ENCODE data around the gene KASH5. TPM values are rescaled to one million over a fixed set of nuclear protein-coding genes. Genes with fewer than 3 reads are reported as not detected.

Gene KASH5, protein sequence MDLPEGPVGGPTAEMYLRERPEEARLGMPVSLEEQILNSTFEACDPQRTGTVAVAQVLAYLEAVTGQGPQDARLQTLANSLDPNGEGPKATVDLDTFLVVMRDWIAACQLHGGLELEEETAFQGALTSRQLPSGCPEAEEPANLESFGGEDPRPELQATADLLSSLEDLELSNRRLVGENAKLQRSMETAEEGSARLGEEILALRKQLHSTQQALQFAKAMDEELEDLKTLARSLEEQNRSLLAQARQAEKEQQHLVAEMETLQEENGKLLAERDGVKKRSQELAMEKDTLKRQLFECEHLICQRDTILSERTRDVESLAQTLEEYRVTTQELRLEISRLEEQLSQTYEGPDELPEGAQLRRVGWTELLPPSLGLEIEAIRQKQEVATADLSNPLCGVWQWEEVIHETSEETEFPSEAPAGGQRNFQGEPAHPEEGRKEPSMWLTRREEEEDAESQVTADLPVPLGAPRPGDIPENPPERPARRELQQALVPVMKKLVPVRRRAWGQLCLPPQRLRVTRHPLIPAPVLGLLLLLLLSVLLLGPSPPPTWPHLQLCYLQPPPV
- total RNA-seq (under 1 TPM in 1 of 2 experiments, not detected in 1; 0.36 TPM), polyA plus RNA-seq (under 1 TPM in 1 of 3 donors, not detected in 2; 0.22 TPM), total RNA-seq (0 to 0.60 (median 0.15) reads per million in 6 experiments)

DNA sequence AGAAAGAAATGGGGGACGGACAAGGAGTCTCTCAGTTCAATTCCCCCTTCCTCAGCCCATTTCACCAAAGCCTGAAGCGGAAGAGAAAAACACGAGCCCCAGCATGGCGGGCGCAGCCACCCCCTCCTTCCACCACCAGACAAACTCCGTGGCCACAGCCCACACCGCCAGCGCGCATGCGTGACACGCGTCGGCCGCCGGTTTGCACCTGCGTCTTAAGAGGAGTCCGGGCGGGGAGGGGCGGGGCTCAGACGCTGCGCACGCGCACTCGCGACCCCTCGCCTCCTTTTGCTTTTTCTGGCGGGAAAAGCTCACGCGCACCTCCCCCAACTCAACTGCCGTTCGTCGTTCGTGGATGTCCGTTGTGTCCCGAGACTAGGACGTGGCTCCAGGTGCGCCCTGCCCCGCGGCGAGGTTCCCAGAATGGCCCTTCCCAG lies at the start of gene KASH5:
TSS of gene KASH5 (plus strand) at position 314 of the 437 bp plus-strand sequence. CDS start 2,635 bp downstream, outside the sequence.
- POLR2A ChIA-PET: interaction anchor here (0.7 to 1.7 kb wide), 6 partner anchors 28 to 108 kb away, joined by 3 to 9 read pairs (median 5); partner anchors contain the start of genes PIH1D1 and RPS11
- ATAC-seq (peak; percentile 81 to 82), DNase-seq (peak; percentile 58 to 96 (median 80))
- Mint-ChIP-seq H3K36me3 (peaks cover 0 to 4% (median 0%) of the 10 kb centered on the region in 3 donors), H3K27ac (peak within 1 kb of the TSS; percentile 27 to 89 (median 74)), H3K4me1 (peaks cover 8 to 22% (median 15%) of the 10 kb centered on the region in 4 donors), H3K27me3 (peaks cover 0 to 4% (median 2%) of the 10 kb centered on the region in 5 donors), H3K9me3 (peaks cover 0 to 3% (median 0%) of the 10 kb centered on the region in 9 donors), H3K4me3 (peak within 1 kb of the TSS; percentile 26 to 80 (median 52))

DNA sequence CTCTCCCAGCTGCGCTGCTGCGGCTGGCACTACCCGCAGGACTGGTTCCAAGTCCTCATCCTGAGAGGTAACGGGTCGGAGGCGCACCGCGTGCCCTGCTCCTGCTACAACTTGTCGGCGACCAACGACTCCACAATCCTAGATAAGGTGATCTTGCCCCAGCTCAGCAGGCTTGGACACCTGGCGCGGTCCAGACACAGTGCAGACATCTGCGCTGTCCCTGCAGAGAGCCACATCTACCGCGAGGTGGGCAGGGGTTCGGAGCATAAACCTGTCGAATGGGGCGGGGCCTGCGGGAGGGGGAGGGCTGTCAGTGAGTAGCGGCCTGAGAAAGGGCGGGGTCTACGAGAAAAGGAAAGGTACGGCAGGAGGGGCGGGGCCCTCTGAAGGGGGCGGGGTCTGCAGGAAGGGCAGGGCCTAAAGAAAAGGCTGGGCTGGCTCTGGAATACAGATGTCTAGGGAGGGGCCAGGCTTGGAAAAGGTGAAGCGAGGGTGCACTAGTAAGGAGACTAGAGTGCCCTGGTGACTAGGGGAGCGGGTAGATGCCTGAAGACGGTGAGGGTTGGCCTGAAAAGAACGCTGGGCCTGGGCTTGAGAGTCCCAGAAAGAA lies 49.3 kb upstream of the KASH5 start:
- H3K27me3 Mint-ChIP-seq: no peaks in the 10 kb centered on the region
- peaks cover 0 to 39% (median 5%) of the 10 kb centered on the region in 3 donors for H3K36me3 Mint-ChIP-seq
- peaks cover 30 to 72% (median 60%) of the 10 kb centered on the region in 4 donors for H3K4me1 Mint-ChIP-seq

DNA sequence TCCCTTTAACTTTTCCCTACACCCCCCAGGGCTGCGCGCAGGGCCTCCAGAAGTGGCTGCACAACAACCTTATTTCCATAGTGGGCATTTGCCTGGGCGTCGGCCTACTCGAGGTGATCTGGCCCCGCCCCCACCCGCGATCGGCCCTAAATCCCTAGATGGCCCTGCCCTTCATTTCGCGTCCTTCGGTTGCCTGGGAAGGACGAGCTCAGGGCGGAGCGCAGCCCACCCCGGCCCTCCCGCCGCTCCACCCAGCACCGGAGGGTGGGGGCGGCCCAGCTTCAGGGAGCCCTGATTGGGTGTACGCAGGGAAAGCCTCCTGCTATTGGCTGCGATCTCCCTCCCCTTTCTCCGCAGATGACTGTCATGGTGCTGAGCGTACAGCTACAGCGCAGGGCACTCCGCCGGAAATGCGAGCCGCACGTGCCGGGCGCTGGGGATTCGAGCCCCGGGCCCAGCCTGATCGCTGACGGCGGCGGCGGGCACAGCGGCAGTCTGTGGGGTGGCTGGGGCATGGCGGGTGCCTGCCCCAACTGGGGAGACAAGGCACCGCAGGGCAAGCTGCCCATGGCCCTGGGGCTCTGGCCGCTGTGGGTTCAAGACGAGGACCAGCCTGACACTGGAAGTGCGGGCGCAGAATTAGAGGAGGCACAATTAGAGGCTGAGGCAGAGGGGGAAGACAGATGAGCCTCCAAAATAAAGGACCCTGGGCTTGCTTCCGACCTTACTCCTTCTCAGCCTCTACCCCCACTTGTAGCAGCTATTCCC lies 48.6 kb upstream of the KASH5 start:
- H3K9me3 Mint-ChIP-seq: no peaks in the 10 kb centered on the region
- DNase-seq (no peak), ATAC-seq (no peak)
- H3K27ac Mint-ChIP-seq: peak overlapping the region in 7 of 10 donors; percentile 8 to 99 (median 75)
- POLR2A ChIA-PET: interaction anchor here (0.6 kb wide), 2 partner anchors 13 to 40 kb away, joined by 3 to 5 read pairs; no protein-coding TSS in a partner anchor
- peaks cover 25 to 67% (median 54%) of the 10 kb centered on the region in 4 donors for H3K4me1 Mint-ChIP-seq
- H3K27me3 Mint-ChIP-seq: no peaks in the 10 kb centered on the region
- peaks cover 0 to 39% (median 5%) of the 10 kb centered on the region in 3 donors for H3K36me3 Mint-ChIP-seq
- peak overlapping the region in 3 of 10 donors; percentile 20 to 78 (median 38) for H3K4me3 Mint-ChIP-seq

More for the DNA sequence above, 49.3 kb upstream of the KASH5 start:
- POLR2A ChIA-PET: no interaction called here
- ATAC-seq (no peak), DNase-seq (no peak)
- Mint-ChIP-seq H3K9me3 (no peaks in the 10 kb centered on the region), H3K4me3 (peak overlapping the region in 7 of 10 donors; percentile 9 to 87 (median 51)), H3K27ac (peak overlapping the region in 8 of 10 donors; percentile 25 to 99 (median 58))

DNA sequence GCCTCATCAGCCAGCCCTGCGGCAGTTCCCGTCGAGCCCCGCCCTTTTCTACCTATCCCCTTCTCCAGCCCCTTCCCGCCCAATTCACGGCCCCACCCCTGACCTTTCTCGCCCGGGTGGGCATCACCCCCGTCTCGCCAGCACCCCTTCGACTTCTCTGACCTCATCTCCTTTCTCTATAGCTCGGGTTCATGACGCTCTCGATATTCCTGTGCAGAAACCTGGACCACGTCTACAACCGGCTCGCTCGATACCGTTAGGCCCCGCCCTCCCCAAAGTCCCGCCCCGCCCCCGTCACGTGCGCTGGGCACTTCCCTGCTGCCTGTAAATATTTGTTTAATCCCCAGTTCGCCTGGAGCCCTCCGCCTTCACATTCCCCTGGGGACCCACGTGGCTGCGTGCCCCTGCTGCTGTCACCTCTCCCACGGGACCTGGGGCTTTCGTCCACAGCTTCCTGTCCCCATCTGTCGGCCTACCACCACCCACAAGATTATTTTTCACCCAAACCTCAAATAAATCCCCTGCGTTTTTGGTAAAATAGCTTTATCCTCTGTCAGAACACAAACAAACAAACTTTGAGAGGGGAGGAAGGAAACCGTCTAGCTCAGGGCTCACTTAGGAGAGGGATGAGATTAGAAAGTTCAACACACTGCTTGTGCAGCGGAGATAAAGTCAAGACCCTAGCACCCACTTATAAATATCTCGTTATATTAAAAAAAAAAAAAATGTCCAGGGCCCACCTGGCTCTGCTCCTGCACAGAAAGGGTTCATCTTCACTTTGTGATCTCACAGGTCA lies 47.8 kb upstream of the KASH5 start:
- Mint-ChIP-seq H3K4me1 (peaks cover 26 to 67% (median 51%) of the 10 kb centered on the region in 4 donors), H3K4me3 (peak overlapping the region in 4 of 10 donors; percentile 10 to 78 (median 46)), H3K36me3 (peaks cover 0 to 39% (median 5%) of the 10 kb centered on the region in 3 donors), H3K27me3 (no peaks in the 10 kb centered on the region), H3K9me3 (no peaks in the 10 kb centered on the region), H3K27ac (peak overlapping the region; percentile 10 to 90 (median 83))
- DNase-seq: peak in 1 of 10 donors; percentile 68
- no peak for ATAC-seq
- POLR2A ChIA-PET: interaction anchor here (0.6 to 0.7 kb wide), 2 partner anchors 41 to 320 kb away, joined by 3 to 5 read pairs; a partner anchor contains a TSS

DNA sequence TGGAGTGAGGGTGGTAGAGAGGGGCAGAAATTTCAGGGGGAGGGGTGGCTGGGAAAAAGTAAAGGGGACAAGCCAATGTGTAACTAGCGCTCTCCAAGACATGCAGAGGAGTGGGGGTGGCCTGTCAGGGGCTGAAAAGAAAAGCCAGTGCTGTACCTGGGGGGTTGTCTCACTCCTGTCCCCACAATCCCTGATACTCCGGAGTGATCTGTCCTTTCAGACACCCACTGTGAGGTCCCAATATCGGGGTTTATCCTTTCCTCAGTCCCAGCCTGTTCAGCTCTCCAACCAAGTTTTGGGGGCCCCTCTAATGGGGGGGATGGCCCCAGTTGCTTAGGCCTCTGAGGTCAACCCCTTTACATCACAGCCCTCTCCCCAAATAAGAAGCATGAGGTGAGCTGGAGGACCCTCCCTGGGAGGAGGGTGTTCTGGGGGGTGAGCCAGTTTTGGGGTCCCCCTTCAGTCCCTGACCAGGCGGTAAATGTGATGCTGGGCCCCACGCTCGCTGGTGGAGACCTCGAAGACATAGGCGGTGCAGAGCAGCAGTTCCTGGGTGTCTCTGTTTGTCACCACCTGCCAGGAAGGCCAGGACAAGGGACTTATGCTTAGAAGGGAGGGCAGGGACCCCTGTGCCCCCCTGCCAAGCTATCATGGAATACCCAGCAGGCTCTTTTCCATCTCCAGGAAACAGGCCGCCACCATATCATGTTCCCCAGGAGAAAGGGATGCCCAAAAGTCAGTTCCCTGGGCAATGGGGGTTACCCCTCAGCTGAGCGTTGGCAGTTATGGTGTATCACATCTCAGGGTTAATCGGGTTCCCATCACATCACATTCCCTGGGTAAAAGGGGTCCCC lies 47.0 kb upstream of the KASH5 start:
- POLR2A ChIA-PET: interaction anchor here (0.9 kb wide), 1 partner anchor 38 kb away, joined by 3 read pairs; no protein-coding TSS in a partner anchor
- no peaks in the 10 kb centered on the region for H3K9me3 Mint-ChIP-seq
- no peaks in the 10 kb centered on the region for H3K27me3 Mint-ChIP-seq
- peaks cover 21 to 61% (median 44%) of the 10 kb centered on the region in 4 donors for H3K4me1 Mint-ChIP-seq
- ATAC-seq (no peak), DNase-seq (no peak)
- no peak overlapping the region for H3K4me3 Mint-ChIP-seq
- peaks cover 0 to 39% (median 5%) of the 10 kb centered on the region in 3 donors for H3K36me3 Mint-ChIP-seq
- peak overlapping the region in 8 of 10 donors; percentile 10 to 90 (median 60) for H3K27ac Mint-ChIP-seq

DNA sequence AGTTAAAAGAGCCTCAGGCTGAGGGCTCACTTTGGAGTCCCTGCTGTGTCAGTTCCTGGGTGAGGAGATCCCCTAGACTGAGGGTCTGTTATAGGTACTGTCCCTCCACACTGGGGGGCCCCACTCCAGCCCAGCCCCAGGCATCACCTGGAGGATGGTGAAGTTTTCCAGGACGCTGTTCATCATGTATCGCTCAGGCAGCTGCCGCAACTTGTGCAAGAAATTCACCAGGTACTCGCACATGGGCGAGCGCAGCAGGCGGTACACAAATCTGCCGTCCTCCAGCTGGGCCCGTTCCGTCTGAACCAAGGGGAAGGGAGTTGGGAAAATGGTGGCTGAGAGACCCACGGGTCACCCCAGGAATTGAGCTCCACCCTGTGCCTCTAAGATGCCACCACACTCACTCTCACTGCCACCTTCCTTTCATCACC lies 45.7 kb upstream of the KASH5 start:
- POLR2A ChIA-PET: interaction anchor here (0.6 to 2.4 kb wide), 2 partner anchors 11 to 13 kb away, joined by 7 to 10 read pairs; no protein-coding TSS in a partner anchor
- Mint-ChIP-seq H3K36me3 (peaks cover 0 to 36% (median 5%) of the 10 kb centered on the region in 3 donors), H3K4me1 (peaks cover 18 to 48% (median 32%) of the 10 kb centered on the region in 4 donors), H3K27me3 (no peaks in the 10 kb centered on the region), H3K9me3 (no peaks in the 10 kb centered on the region), H3K4me3 (no peak overlapping the region), H3K27ac (peak overlapping the region in 7 of 10 donors; percentile 30 to 84 (median 66))
- no peak for ATAC-seq
- no peak for DNase-seq

DNA sequence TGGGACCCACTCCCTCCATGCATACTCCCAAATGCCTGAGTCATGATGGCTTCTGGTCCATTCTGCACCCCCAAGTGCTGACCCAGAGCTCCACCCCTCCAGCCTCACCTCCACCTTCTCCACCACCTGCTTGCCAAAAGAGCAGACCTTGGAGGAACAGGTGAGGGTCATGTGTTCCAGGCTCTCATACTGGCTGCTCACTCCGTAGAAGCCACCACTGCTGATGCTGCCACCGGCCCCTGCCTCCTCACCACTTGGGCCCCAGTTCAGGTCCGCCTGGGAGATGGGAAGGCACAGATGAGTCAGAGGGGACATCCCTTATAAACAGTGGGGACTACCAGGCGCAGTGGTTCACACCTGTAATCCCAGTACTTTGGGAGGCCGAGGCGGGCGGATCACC lies 44.9 kb upstream of the KASH5 start:
- POLR2A ChIA-PET: interaction anchor here (0.6 to 2.4 kb wide), 2 partner anchors 10 to 13 kb away, joined by 7 to 10 read pairs; no protein-coding TSS in a partner anchor
- ATAC-seq: no peak
- Mint-ChIP-seq H3K4me1 (peaks cover 18 to 47% (median 25%) of the 10 kb centered on the region in 4 donors), H3K9me3 (no peaks in the 10 kb centered on the region), H3K4me3 (no peak overlapping the region), H3K36me3 (peaks cover 0 to 30% (median 5%) of the 10 kb centered on the region in 3 donors), H3K27ac (peak overlapping the region in 6 of 10 donors; percentile 30 to 81 (median 66)), H3K27me3 (no peaks in the 10 kb centered on the region)
- DNase-seq: no peak

DNA sequence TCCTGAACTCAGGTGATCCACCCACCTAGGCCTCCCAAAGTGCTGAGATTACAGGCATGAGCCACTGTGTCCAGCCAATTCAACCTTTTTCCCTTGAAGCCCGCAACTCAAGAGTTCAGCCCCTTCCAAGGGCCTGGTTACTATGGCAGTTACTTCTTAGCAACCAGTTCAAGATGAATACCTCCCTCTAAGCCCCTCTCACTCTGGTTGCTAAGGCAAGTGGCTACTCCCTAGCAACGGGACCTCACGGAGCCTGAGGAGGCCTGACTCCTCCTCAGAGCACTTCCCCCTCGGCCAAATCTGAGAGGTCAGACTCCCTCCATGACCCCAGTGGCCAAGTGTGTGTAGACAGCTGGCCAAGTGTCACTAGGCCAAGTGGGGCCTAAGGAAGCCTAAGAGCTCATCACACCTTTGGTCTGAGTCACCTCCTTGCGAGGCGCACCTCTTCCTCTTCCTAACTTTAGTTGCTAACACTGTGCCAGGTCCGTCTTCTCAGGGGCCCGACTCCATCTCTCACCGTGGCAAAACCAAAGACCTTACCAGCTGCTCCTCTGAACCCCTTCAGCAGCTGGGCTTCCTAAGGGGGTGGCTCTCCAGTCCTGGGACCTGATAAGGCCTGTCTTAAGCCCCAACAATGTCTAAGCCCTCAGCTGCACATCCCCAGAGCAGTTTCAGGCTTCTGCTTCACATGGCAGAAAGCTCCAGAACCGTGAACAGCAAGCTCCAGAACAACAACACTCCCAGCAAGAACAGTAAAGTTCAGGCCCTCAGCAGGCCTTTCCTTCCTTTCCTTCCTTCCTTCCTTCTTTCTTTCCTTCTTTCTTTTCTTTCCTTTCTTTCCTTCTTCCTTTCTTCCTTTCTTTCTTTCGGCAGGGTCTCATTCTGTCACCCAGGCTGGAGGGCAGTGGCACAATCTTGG lies 43.3 kb upstream of the KASH5 start:
- Mint-ChIP-seq H3K4me1 (peaks cover 11 to 38% (median 18%) of the 10 kb centered on the region in 4 donors), H3K27ac (peak overlapping the region in 8 of 10 donors; percentile 14 to 87 (median 70)), H3K4me3 (no peak overlapping the region), H3K36me3 (peaks cover 0 to 18% (median 0%) of the 10 kb centered on the region in 3 donors), H3K27me3 (no peaks in the 10 kb centered on the region), H3K9me3 (no peaks in the 10 kb centered on the region)
- POLR2A ChIA-PET: interaction anchor here (1.1 to 1.2 kb wide), 2 partner anchors 9 to 13 kb away, joined by 4 to 5 read pairs; partner anchors contain the start of gene CD37
- ATAC-seq: no peak
- no peak for DNase-seq

DNA sequence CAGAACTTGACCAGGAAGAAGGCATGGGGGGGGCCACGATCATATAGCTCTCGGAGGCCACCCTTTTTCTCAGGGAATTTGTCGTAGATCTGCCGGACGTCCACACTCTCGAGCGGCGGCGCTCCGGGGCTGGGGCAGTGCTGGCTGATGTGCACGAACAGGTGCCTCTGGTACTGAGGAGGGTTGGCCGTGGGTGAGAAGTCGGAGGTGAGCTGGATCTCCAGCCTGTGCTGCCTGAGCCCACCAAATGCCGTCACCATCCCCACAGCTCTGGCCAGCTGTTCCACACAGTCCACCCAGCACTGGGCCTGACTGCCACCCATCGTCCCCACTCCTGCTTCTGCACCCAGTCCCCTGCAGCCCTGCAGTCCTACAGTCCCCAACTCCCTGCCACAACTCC lies 40.9 kb upstream of the KASH5 start:
- no peaks in the 10 kb centered on the region for H3K9me3 Mint-ChIP-seq

More for the DNA sequence above, 40.9 kb upstream of the KASH5 start:
- ATAC-seq: no peak
- H3K27ac Mint-ChIP-seq: no peak overlapping the region
- DNase-seq: no peak
- peaks cover 0 to 6% (median 0%) of the 10 kb centered on the region in 3 donors for H3K36me3 Mint-ChIP-seq
- H3K4me3 Mint-ChIP-seq: no peak overlapping the region
- H3K27me3 Mint-ChIP-seq: no peaks in the 10 kb centered on the region
- POLR2A ChIA-PET: interaction anchor here (0.6 to 1.6 kb wide), 3 partner anchors 10 to 1757 kb away, joined by 3 to 9 read pairs (median 3); partner anchors contain the start of gene CD37
- H3K4me1 Mint-ChIP-seq: peaks cover 4 to 21% (median 12%) of the 10 kb centered on the region in 4 donors
